ENCODE measurements around the gene KRT81.
A peak's percentile ranks its signal among the peaks of the same experiment; 100 is the strongest.
"Not testable (repeated sequence)": the region's sequence is repeated elsewhere in the genome, so short reads cannot be mapped to it uniquely, and the experiment has no call there.

KRT81 gene

GRCh38 chr12:52295663-52296062 lies 4.3 kb upstream of the KRT81 start:
- DNase-seq: no peak

DNA sequence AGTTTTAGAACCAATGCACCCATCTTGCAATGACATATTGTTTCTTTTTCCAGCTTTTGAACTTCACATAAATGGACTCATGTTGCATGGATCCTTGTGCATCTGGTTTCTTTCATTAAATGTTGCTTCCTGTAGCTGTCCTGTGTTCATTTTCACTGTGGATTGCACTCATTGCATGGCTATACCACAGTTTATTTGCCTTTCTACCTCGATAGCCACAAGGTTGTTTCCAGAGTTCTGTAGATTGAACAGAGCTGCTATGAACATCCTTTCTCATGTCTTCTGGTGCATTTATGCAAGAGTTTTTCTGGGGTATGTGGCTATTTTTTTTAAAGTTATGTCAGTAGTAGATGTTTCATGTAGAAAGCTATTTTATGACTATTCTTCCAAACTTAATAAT lies 3.5 kb upstream of the KRT81 start:
- no peak for DNase-seq

- no peak for DNase-seq
These were observed 2.6 kb upstream of the KRT81 start for GRCh38 chr12:52293926-52294325.

DNA sequence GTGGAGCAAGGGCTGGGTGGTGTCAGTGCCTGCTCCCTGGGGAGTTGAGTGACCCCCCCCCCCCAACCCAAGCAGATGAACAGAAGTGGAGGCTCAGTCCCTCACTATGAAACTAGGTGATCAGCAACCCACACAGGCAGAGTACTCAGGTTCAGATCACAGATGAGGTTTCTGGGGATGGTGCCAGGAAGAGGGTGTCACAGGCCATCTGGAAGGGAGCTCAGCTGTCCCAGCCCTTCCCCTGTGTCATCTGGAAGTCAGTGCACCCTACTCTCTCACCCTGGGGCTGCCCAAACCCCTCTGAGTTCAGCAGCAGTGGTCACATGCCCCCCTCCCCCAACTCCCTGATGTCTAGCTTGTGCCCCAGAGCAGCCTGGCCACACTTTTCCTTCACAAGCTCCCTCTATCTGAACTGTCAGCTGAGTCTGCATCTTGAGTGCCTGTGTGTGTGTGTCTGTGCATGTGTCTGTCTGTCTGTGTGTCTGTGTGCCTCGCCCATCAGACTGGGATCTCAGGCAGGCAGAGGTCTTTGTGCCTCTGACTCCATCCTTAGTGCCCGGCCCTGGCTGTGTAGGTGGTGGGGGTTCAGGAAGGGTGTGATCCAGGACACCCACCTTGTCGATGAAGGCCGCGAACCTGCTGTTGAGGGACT lies 725 bp downstream of the KRT81 start:
- DNase-seq: not testable (repeated sequence)

- not testable (repeated sequence) for DNase-seq
These were observed 3.2 kb downstream of the KRT81 start for GRCh38 chr12:52287816-52288805.

DNA sequence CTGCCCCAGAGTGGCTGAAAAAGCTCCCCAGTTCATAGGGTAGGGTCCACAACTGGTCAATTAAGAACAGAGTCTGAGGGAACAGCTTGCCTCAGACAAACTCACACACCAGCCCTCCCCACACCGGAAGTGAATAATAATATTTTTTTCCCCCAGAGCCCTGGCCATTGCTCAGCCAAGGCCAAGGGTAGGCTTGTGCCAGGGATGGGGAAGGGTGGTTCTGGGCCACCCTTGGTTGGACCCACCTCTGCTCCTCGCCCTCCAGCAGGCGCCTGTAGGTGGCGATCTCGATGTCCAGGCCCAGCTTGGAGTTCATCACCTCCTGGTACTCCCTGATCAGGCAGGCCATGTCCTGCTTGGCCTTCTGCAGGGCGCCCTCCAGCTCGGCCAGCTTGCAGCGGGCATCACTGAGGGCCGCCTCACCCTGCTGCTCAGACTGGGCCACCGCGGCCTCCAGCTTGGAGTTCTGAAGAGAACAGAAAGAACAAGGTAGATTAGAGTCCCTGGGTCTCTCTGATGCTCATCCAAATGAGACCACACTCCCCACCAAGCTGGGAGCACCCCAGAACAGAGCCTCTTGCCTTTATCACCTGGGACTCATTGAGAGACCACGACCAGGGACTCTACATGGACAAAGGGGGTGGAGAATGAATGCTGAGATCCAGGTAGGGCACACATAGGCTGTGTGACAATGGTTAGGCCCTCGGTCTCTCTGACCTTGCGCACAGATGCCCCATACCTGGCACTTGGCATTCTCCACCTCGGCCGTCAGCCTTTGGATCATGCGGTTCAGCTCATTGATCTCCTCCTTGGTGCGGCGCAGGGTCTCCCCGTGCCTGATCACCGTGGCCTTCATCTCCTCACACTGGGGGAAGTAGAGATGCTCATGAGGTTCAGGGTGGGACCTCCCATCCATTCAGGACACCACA lies 4.2 kb downstream of the KRT81 start:
- not testable (repeated sequence) for DNase-seq

- no peak for DNase-seq
These were observed 5.3 kb downstream of the KRT81 start for GRCh38 chr12:52285851-52286530.

DNA sequence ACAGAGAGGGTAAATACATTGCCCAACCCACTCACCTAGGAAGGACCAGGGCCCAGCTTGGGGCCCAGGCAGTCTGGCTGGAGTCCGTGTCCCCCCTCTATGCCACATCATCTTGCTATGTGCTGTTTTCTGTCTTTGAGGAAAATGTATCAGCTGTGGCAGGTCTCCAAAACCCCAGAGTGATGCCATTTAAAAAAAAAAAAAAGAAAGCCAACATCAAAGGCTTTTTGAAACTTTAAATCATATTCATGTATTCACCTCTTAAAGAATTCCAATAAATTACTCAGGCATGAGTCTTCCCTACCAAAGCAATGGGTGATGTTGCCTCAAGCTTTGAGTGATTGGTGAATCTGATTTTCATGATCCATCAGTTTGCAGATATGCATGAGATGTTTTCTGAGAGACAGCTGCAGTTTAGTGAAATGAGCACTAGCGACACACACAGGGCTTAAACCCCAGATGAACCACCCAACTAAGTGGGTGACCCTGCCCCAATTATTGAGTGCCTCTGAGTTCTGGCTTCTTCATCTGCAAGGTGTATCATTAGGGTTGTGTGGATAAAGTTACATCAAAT lies 6.1 kb downstream of the KRT81 start:
- no peak for DNase-seq

GRCh38 chr12:52284562-52285171 lies 6.7 kb downstream of the KRT81 start:
- DNase-seq: no peak

DNA sequence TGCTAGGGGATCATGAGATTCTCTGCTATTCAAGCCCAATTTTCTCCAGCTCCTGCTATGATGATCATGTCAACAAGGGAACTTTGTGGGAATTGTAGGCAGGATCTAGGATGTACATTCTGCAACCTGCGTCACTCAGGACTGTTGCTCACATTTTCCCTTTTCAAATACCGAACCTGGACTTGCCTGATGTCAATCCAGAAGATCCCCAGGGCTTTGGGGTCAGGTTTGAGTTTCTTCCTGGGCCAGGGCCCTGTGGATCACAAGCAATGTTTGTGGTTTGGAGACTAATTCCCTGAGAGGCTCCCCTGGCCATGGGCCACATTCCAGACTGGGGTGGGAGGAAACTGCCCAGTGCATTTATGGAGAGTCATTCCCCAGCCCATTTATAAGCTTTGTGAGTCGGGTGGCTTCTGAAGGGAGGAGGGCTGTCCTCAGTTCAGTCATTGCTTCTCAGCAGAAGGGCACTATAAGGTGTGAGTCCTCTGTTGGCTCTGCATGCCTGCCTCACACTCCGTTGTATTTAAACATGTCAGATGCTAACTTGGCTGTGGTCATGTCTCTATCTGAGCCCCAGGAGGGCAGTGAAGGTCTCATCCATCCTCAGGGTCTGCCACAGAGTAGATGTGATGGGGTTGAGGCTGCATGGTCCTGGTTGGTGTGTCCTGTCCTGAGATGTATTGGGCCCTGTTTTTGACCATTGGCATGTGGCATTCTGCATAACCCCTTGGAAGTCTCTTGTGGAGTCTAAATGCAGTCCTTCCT lies 10.4 kb downstream of the KRT81 start:
- no peak for DNase-seq

DNA sequence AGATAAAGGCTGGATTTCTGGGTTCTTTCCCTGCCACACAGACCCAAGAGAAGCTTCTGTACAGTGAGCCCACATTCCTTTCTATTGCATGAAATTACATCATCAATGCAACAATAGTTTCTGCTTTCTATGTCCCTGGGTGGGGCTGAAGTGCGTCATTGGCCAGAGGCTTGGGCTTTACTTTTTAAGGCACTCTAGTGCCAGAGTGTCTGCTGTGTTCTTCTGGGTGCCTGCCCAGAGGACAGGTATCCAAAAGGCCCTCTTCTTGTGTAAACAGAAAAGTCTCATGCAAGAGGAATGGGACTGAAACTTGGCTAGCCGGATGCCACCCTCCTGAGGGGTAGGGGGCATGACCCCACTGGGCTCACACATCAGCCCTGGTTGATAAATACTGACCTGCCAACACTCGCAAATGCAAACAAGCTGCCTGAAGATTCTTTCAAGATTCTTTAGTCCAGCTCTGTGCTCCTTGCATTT lies 11.0 kb downstream of the KRT81 start:
- no peak for DNase-seq

GRCh38 chr12:52279422-52280318 lies 11.7 kb downstream of the KRT81 start:
- no peak for DNase-seq

DNA sequence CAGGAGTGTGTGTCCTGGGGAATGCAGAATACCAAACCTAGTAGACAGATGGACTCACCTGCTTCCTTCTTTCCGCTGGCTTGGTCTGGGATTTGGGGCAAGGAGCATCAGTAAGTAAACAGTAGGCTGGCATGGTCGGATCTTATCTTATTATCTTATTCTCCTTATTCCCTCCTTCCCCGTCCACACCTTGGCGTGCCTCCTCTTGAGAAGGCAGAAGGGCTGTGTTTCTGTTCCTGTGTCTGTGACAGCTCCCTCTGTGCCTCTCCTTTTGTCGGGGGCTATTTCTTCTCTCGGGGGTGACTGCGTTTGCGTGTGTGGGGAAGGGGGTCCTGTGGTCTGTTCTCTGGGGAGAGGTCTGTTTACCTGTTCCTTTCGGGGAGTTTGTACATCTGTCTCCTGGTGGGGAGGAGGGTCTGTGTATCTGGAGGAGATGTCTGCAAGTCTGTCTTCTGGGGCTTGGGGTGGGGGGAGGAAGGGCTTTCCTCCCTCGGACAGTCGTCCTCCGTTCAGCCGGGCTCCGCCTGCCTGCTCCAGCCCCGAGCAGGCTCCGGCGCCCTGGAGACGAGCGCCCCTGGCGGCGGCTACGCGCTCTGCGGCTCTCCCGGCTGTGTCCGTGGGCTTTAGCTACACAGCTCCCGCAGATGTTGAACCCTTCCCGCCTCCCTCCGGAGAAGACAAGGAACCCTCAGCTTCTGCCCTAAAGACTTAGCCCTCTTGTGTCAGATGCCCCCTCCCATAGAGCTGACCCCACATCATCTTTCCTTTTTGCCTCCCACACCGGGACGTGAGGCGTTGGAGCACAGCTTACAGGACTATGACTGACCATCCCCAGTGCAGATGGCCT lies 12.5 kb downstream of the KRT81 start:
- peak; percentile 68 for DNase-seq

- DNase-seq: no peak
These were observed 13.7 kb downstream of the KRT81 start for GRCh38 chr12:52277486-52278245.

GRCh38 chr12:52275686-52276085 lies 15.6 kb downstream of the KRT81 start:
- DNase-seq: no peak

DNA sequence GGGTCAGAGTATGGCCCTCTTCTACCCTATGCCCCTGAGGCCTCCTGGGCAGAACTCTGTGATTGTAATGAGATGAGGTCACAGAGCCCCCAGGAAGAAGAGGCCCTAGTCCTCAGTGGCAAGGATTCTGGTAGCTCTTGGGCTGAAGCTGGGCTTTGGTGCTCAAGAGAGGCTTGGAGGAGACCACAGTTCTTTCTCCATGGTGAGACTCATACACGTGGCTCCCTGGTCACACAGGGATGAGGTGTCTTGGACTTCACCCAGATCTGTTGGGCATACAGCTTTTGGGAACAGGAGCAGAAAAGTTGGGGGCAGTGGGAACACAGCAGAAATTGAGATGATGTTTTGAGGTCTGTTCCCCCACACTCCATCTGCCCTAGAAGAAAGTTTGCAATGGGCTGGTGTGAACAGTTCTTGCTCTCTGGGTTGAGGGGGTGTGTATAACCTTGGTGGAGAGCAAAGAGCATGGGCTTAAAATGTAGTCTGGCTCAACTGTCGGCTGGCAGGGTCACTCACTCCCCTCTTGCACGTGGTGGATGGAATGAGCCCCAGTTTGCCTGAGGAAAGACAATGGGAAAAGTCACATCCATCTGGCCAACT lies 16.7 kb downstream of the KRT81 start, which contains the start of gene KRT86:
TSS of gene KRT86 (plus strand) at position 125 of the 600 bp plus-strand sequence. CDS start 27,272 bp downstream, outside the sequence.
- no peak for DNase-seq

DNA sequence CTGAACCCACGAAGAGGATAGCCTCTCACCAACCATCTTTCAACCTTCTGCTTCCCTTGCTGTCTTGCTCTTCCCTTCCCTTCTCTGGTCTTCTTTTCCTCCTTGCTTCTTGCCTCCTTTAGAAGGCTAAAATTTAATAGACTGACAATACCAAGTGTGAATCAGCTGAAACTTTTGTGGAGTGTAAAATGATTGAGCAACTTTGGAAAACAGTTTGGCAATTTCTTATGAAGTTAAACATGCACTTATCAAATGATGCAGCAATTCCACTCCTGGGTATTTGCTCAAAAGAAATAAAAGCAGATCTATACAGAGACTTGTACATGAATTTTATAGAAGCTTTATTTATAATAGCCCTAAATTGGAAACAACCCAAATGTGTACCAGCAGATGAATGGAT lies 20.2 kb downstream of the KRT81 start:
- no peak for DNase-seq
